A673 (cell line): ENCODE results near the gene ADARB2. TPM values are rescaled to one million over a fixed set of nuclear protein-coding genes. Genes with fewer than 3 reads are reported as not detected.
A peak's percentile ranks its signal among the peaks of the same experiment; 100 is the strongest.

Experiments
- BruUV-seq: library from RNA; stranded (reverse); fragments of 400-500 nt; replicated peaks from 2 replicates; lab custom pipeline; 2021; lab: Mats Ljungman, UMichigan
- CTCF ChIA-PET: fragments of 300-600 bp; sonication (Branson Sonifier 250); formaldehyde crosslinking; loops from one replicate; lab custom pipeline; 2022; ENCODE audit warnings: antibody characterized with exemption; lab: Charles Lee
- POLR2A ChIA-PET: fragments of 300-600 bp; sonication (Branson Sonifier 250); formaldehyde crosslinking; loops from one replicate; lab custom pipeline; 2022; ENCODE audit warnings: antibody characterized with exemption; ENCODE audit not compliant: low non-redundant PET; lab: Charles Lee
- DNase-seq: peaks from one replicate; pipeline ENCODE4 v3.0.0-alpha.2; 2015; ENCODE audit warnings: low spot score
- H3K27ac ChIP-seq: fragments of 200-600 bp; sonication (generic); 2 replicates; pipeline ENCODE4 v1.5.1; 2016; ENCODE audit warnings: mixed run types, low read depth, mild to moderate bottlenecking, mixed read lengths, antibody characterized with exemption, low read length; ENCODE audit not compliant: poor library complexity, severe bottlenecking
- H3K27me3 ChIP-seq: fragments of 200-600 bp; sonication (generic); replicated peaks from 2 replicates; pipeline ENCODE4 v1.6.1; 2017; ENCODE audit warnings: mixed run types, low read depth, mild to moderate bottlenecking, mixed read lengths, antibody characterized with exemption, low read length; ENCODE audit not compliant: insufficient read depth, poor library complexity
- H3K36me3 ChIP-seq: fragments of 200-600 bp; sonication (generic); 2 replicates; pipeline ENCODE4 v1.6.1; 2016; ENCODE audit warnings: mixed run types, mild to moderate bottlenecking, mixed read lengths, antibody characterized with exemption, low read length; ENCODE audit not compliant: insufficient read depth, poor library complexity, severe bottlenecking
- H3K4me1 ChIP-seq: fragments of 200-600 bp; sonication (generic); 2 replicates; pipeline ENCODE4 v1.6.1; 2017; ENCODE audit warnings: mixed run types, mild to moderate bottlenecking, mixed read lengths, antibody characterized with exemption, low read length; ENCODE audit not compliant: insufficient read depth, poor library complexity, severe bottlenecking
- H3K4me3 ChIP-seq: fragments of 200-600 bp; sonication (generic); 2 replicates; pipeline ENCODE4 v1.5.1; 2016; ENCODE audit warnings: low read depth, mixed run types, mild to moderate bottlenecking, mixed read lengths, low read length; ENCODE audit not compliant: poor library complexity, severe bottlenecking
- H3K9me3 ChIP-seq: fragments of 200-600 bp; sonication (generic); 2 replicates; pipeline ENCODE4 v1.6.1; 2016; ENCODE audit warnings: mixed run types, low read depth, mild to moderate bottlenecking, mixed read lengths, antibody characterized with exemption, low read length; ENCODE audit not compliant: poor library complexity, severe bottlenecking
- CTCF ChIP-seq: fragments of 300-800, 200-600 bp; sonication (generic); conservative IDR thresholded peaks from 2 replicates; pipeline ENCODE4 v1.5.1; 2017; ENCODE audit warnings: low read depth, mild to moderate bottlenecking, antibody characterized with exemption, low read length, moderate library complexity, mixed read lengths
- EZH2 ChIP-seq: fragments of 200-600 bp; sonication (generic); IDR thresholded peaks from 2 replicates; pipeline ENCODE4 v1.6.1; 2017; ENCODE audit warnings: borderline replicate concordance, low read depth, mild to moderate bottlenecking, mixed read lengths, antibody characterized with exemption, low read length; ENCODE audit not compliant: poor library complexity, severe bottlenecking
- intact Hi-C: fragments of 100-400 bp; cut with micrococcal nuclease; formaldehyde crosslinking; loops from one replicate; pipeline ENCODE4 v1.10.0; 2022; ENCODE audit not compliant: unreplicated experiment
- total RNA-seq: library from RNA; stranded (reverse); gene quantifications from 2 replicates; pipeline ENCODE4 v1.2.3, GENCODE V29; 2021

The ADARB2 gene
- total RNA-seq, 1 experiment from 2014 or later, result not detected

DNA sequence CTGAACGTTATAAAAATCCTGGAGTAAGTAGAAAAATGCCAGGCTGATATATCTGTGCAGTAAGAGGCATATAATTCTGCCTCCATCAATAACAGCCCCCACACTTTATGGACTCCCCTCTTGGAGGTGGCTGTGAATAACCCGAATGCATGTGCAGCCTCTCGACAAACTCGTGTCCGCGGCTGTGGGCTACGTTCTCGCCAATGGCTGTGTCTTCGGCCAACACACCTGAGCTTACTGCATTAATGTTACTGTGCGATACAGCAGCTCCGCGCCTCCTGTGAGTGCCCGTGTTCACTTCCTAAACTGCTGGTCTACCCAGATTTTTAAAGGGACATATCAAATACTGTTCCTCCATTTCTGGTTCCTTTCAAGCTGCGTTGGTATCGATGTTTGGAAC lies 209.4 kb downstream of the ADARB2 start:
- DNase-seq, result no peak
- TF ChIP-seq CTCF (no peak), EZH2 (no peak)
- intact Hi-C loops, result no loop called here
- Histone ChIP-seq H3K27ac (no peak overlapping the region), H3K4me3 (no peak overlapping the region), H3K9me3 (no peaks in the 10 kb centered on the region), H3K4me1 (no peaks in the 10 kb centered on the region), H3K27me3 (peaks cover 58% of the 10 kb centered on the region), H3K36me3 (no peaks in the 10 kb centered on the region)
- ChIA-PET CTCF (no interaction called here), POLR2A (no interaction called here)
- BruUV-seq, result no TSS peak

- intact Hi-C loops, result no loop called here
- ChIA-PET CTCF (no interaction called here), POLR2A (no interaction called here)
These were observed 210.8 kb downstream of the ADARB2 start for GRCh38 chr10:1526436-1527055.

DNA sequence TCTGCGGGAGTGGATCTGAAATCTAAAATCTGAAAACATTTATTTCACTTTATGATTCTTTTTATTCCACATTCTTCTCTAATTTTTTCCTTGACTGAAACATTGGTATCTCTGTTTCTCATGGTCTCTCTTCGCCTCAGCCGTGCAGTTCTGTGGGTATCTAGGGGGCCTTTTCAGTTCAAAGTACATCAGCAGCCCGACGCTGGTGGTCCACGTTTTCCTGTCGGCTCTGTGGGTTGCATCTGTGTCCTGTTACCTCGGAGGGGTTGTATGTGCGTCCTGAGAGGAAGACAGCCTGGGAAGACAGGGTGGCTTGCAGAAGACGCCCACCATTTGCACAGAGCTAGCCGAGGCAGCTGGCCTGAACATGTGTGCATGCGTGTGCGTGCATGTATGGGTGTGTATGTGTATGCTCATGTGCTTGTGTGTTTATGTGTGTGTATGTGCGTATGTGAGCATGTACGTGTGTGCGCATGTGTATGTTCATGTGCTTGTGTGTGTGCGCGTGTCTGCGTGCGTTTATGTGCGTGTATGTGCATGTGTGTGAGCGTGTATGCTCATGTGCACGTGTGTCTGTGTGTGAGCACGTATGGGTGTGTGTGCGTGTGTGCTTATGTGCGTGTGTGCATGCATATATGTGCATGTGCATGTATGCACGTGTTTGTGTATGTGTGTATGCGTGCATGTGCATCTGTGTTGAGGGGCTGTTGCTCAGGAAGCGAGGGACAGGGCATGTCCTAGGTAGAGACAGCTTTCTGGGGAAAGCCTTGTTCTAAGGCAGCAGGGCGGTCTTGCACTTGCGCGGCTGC lies 211.8 kb downstream of the ADARB2 start:
- ChIA-PET POLR2A (no interaction called here), CTCF (no interaction called here)
- TF ChIP-seq CTCF (no peak), EZH2 (no peak)
- H3K27me3 ChIP-seq, result peaks cover 69% of the 10 kb centered on the region
- no TSS peak for BruUV-seq
- intact Hi-C loops, result no loop called here
- no peaks in the 10 kb centered on the region for H3K4me1 ChIP-seq
- DNase-seq, result no peak
- H3K9me3 ChIP-seq, result no peaks in the 10 kb centered on the region
- H3K4me3 ChIP-seq, result no peak overlapping the region
- H3K27ac ChIP-seq, result no peak overlapping the region
- no peaks in the 10 kb centered on the region for H3K36me3 ChIP-seq

More at GRCh38 chr10:1526436-1527055, 210.8 kb downstream of the ADARB2 start:
- no peak overlapping the region for H3K4me3 ChIP-seq
- no TSS peak for BruUV-seq
- H3K36me3 ChIP-seq, result no peaks in the 10 kb centered on the region
- DNase-seq, result peak; percentile 4
- peaks cover 59% of the 10 kb centered on the region for H3K27me3 ChIP-seq
- H3K9me3 ChIP-seq, result no peaks in the 10 kb centered on the region
- H3K27ac ChIP-seq, result no peak overlapping the region
- no peak for TF ChIP-seq CTCF
- no peaks in the 10 kb centered on the region for H3K4me1 ChIP-seq
